Left forelimb (tissue), 1 donor: ENCODE measurements around the gene DEPDC7.
"Not testable (repeated sequence)": the region's sequence is repeated elsewhere in the genome, so short reads cannot be mapped to it uniquely, and the experiment has no call there.

Experiments used
- DNase-seq: peaks from one replicate; pipeline ENCODE4 v3.0.0-alpha.2; 2018; ENCODE audit warnings: low spot score

The DEPDC7 gene

DNA sequence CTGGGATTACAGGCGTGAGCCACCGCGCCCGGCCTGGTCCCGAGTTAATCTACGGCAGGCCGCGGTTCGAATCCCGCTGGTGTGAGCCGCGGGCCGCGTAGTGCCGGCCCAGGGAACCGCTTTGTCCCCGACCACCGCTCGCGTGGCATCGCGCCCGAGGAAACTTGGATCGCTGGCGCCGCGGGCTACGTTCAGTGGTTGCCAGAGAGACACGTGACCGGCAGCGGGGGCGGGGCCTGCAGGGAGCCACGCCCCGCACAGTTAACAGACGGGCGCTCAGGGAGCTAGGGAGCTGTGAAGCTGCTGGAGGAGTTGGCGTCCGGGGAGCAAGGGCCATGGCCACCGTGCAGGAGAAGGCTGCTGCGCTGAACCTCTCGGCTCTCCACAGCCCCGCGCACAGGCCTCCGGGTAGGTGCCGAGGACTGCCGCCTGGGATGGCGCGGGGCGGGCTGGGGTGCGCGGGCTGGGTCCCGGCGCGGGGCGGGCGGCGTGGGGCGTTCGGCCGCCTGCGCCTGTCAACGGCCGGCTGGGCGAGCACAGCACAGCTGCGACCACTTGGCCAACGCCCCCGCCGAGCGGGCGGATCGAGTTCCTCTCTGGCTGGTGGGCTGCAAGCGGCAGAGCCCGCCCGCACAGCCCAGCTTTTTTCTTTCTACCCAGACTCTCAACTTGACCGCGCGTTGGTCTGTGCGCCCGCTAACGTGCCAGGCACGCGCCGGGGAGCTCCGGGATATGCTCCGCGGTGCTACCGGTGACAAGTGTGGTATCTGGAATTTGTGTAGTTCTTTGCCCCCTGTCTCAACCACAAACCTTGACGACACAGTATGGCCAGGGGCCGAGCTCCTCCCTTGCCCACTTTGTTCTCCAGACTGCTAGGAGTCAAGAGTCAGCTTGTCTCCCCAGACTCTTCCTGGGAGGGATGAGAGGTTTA, at the start of gene DEPDC7:
TSS of gene DEPDC7 (plus strand) at position 258 of the 931 bp plus-strand sequence. CDS start at position 336, 78 bp downstream.
- DNase-seq: peak; percentile 94

DNA sequence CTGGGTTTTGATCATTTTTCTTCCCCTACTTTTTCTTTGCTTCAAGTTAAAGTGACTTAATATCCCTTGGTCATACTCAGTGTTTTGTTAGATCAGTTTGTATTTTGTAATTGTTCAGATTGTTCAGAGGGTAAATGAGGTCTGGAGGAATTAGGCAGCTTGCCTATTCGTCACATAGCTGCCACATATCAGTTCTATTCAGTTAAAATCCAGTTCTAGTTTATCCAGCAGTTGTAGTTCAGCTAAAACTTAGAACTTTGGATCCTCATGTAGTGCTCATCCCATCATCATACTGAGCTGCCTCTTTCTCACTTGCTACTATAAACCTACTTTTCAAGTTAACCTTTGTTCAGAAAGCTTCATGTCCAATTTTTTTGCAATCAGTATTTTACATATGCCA, 47.1 kb upstream of the DEPDC7 start:
- no peak for DNase-seq

DNA sequence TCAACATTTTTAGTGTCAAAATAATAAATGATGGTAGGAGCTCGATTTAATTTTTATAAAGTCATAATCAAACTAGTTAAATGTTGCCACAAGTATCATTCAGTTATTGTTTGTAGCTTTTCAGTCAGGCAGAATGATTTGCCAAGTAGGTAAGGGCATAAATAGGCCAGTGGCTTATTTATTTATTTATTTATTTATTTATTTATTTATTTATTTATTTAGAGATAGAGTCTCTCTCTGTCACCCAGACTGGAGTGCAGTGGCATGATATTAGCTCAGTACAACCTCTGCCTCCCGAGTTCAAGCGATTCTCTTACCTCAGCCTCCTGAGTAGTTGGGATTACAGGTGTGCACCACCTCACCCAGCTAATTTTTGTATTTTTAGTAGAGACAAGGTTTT, 43.4 kb upstream of the DEPDC7 start:
- not testable (repeated sequence) for DNase-seq

DNA sequence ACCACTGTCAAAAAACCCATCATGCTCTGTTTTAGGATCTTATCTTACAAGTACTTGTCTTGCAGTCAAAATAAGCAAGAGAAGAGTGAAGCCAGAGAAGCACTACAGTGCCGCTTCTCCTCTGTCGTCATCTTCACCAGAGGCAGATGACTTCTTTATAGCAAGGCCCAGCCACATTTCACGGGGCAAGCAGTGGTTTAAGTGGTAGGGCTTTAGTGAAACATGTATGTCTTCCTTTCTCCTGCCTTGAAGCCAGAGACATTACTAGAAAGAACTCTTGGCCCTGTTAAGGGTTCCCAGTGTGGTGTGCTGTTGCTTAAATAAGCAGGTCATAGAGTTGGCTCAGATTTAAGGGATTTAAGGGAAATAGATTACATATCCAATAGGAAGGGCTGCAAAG, 42.9 kb upstream of the DEPDC7 start:
- DNase-seq: no peak

DNA sequence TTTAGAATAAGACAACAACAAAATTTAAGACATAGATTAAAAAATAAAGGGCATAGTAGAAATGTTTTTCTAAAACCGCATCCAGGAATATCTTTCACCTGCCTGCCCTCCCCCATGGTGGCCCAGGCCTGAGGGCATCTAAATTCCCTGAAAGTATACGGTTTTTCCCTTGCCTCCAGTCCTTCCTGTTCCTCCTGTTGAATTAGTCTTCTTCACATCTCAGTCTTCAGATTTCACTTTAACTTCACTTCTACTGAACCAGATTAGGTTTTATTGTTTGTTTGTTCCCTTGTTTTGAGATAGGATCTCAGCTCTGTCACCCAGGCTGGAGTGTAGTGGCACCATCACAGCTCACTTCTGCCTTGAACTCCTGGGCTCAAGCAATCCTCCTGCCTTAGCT, 33.1 kb upstream of the DEPDC7 start:
- DNase-seq: no peak

DNA sequence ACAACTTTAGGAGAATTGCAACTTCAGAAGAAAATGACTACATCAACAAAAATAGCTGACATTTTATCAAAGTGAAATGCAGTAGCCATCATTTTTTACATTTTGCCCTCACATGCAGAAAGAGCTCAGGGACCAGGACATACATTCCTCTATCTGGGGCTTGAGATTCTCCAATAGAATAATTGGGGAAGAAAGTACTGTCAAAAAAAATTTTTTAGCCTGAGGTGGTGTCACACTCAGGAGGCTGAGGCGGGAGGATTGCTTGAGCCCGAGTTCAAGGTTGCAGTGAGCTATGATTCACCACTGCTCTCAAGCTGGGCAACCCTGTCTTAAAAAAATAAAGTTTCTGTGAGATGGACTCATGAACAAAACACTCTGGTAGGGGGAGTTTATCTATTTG, 32.2 kb upstream of the DEPDC7 start:
- no peak for DNase-seq

DNA sequence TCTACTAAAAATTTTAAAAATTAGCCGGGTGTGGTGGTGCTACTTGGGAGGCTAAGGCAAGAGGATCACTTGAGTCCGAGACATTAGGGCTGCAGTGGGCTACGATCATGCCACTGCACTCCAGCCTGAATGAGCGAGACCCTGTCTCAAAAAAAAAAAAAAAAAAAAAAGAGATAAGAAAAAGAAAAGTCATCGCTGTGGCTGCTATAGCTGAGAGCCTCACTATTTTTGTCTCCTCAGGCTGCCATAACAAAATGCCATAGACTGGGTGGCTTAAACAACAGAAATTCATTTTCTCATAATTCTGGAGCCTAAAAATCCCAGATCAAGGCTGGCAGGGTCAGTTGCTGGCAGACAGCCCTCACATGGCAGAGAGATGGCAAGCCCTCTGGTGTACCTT, 30.1 kb upstream of the DEPDC7 start:
- no peak for DNase-seq

DNA sequence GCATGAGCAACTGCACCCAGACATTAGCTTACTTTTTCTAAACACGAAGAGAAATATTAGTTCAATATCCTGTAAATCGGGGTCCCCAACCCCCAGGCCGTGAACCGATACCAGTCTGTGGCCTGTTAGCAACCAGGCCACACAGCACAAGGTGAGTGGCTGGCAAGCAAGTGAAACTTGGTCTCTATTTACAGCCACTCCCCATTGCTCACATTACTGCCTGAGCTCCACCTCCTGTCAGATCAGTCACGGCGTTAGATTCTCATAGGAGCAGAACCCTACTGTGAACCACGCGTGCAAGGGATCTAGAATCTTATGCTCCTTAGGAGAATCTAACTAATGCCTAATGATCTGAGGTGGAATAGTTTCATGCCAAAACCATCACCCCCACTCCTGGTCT, 27.8 kb upstream of the DEPDC7 start:
- DNase-seq: no peak

DNA sequence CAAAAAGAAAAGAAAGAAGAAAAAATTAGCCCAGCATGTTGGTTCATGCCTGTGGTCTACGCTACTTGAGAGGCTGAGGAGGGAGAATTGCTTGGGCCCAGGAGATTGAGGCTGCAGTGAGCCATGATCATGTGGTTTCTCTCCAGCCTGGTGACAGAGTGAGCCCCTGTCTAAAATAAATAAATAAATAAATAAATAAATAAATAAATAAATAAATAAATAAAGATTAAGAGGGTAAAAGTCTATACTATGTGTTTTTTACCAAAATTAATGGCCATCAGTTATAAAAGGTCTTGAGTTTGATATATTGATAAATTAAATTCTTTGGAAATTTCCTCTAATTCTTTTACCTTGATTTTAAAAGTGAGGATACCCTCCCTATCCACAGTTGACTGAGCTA, 25.2 kb upstream of the DEPDC7 start:
- DNase-seq: no peak

DNA sequence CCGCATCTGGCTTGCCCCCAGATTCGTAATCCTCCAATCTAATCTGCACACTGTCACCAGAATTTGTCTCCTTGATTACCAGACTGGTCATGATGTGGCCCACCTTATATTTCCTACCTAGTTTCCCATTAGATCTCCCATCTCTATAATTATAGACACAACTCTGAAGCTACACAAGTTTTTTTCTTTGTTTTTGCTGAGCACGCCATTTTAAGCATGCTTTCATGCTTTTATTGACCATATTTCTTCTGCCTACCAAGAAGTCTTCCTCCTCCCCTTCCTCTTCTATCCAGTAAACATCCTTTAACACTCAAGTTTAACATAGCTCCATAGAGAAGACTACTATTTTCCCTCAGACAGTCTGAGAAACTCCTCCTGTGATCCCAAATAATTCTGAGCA, 24.3 kb upstream of the DEPDC7 start:
- DNase-seq: no peak

DNA sequence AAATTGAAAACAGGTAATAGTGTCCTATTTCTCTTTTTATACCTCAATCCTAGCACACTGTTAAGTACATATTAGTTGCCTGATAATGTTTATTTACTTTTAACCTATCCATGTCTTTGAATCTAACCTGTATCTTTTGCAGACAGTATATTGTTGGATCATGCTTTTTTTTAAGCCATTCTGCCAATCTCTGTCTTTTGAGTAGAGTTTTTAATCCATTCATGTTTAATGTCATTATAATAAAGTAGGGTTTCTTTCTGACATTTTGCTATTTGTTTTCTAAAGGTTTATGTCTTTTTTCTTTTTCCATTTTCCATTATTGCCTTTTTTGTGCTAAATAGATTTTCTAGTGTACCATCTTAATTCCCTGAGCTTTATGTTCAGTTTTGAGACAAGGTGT, 23.8 kb upstream of the DEPDC7 start:
- DNase-seq: no peak

DNA sequence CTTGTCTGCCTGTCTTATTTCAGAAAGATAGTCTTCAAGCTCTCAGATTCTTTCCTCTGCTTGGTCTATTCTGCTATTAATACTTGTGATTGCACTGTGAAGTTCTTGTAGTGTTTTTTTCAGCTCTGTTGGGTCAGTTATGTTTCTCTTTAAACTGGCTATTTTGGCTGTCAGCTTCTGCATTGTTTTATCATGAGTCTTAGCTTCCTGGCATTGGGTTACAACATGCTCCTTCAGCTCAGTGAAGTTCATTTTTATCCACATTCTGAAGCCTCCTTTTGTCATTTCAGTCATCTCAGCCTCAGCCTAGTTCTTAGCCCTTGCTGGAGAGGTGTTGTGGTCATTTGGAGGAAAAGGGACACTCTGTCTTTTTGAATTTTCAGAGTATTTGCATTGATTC, 15.5 kb upstream of the DEPDC7 start:
- no peak for DNase-seq

DNA sequence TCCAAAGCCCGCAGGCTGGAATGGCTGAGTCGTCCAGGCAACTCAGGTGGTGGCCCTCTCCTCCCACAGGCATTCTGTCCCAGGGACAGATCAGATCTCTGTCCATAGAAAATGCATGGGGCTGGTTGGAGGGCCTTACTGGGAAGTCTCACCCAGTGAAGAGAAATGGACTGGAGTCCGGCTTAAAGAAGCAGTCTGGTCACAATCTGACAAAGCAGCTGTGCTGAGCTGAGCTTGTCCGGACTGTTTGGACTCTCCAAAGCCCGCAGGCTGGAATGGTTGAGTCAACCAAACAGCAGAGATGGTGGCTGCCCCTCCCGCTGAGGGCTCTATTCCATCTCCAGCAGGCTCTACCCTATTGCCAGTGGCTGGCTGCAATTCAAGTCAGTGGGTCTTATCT, 14.4 kb upstream of the DEPDC7 start:
- DNase-seq: no peak

DNA sequence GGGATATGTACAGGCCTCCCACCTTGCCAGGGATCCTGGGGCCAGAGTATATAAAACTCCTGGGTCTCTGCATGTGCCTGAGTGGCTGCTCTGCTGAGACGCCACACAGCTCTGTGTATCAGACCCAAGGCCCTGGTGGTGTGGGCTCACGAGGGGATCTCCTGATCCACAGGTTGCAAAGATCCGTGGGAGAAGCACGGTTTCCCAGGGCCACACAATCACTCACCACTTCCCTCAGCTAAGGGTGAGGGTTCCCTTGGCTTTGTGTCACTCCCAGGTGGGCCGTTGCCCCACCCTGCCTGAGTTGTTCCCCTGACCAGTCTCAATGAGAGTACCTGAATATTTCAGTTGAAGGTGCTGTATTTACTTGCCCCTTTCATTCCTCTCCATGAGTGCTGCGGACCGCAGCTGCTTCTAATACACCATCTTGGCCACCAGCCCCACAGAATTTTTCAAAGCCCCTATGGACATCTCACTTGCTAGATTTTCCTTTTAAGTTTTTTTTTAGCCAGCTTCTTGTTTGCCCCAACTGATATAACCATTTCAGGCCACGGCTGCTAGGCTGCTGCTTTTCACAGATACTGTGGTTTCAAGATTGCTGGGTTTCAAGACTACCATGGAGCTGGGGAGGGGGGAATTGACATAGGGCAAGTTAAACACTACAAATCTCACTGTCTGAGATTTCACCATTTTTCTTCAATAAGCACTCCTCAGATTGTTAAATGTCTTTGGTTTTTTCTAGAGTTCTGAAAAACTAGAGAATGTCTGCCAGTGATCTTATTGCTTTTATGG, 13.7 kb upstream of the DEPDC7 start:
- no peak for DNase-seq

DNA sequence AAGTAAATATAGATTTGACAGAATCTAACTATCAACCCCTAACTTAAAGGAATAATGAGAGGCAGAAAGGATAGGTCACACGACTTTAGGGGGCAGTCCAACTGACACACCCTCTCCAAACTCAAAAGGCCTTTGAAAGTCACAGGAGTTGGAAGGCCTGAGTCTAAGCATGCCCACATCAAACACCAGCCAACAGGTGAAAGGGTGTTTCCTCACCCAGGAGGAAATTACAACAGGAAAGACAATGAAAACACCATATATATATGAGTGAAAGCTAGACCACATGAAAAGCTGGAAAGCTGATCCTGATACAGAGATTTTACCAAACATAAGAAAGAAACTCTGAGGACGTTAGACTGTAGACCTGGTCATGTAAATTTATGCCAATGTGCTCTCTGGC, 10.5 kb upstream of the DEPDC7 start:
- no peak for DNase-seq

DNA sequence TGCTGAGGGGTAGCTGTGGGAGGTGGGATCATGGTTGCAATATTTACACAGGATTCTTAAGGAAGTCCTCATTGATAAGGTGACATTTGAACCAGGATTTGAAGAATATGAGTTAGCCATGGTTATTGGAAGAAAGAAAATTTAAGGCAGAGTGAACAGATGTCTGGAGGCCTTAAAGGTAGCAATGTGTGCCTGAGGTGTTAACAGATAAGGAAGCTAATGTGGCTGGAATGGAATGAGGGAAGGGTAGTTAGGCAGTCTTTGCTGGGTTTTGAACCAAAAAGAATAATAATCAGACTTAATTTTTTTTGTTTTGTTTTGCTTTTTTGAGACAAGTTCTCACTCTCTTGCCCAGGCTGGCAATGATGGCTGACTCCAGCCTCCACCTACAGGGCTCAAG, 9.7 kb upstream of the DEPDC7 start:
- DNase-seq: no peak

DNA sequence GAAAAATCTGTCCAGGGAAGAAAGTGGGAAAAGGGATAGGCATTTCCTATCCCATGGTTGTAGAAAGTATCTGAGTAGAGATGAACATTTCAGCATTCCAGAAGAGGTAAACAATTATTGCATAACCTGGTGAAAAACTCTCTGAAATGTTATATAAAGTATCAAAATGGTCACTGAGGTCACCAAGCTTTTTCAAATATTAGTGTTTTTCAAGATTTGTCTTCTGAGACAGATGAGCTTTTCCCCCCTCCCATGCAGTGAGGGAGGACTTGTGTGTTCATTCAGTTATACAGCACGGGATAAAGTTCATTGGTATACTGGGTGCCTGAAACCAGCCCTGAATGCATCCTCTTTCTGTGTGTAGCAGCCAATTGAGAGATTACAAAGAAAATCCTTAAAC, 1.9 kb upstream of the DEPDC7 start:
- DNase-seq: no peak

DNA sequence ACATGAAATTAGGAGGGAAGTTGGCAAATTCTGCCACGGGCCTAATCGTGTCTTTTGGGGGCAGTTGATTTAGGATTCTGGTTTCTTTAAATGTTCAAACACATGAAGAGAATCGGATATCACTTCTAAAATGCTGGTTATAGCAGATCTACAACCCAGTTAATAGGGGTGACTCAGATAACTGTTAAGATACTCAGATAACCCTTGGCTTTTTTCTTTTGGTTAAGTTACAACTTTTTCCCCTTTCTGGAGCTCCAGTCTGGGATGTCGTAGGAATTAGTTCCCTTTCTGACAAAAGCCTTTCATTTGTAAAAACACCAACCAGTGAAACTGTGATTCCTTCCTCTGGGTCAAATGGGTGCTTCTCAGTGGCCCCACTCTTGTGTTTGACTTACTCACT, 976 bp downstream of the DEPDC7 start:
- no peak for DNase-seq

DNA sequence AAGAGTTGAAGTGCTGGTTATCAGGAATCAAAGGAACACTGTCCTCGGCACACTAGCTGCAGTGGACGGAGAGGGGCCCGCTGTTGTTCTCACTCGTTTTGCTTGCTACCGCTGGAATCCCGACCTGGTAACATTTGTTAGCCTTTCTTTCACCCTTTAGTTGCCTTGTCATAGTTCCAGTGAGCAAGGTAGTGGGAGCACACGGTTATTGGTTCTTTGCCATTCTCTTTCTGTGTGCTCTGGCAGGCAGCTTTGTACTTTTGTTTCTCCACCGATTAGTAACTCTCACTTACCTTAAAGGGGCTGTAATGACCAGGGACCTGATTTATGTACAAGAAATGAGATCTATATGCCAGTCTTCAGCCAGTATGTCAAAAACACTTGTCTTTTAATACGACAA, 1.8 kb downstream of the DEPDC7 start:
- no peak for DNase-seq

DNA sequence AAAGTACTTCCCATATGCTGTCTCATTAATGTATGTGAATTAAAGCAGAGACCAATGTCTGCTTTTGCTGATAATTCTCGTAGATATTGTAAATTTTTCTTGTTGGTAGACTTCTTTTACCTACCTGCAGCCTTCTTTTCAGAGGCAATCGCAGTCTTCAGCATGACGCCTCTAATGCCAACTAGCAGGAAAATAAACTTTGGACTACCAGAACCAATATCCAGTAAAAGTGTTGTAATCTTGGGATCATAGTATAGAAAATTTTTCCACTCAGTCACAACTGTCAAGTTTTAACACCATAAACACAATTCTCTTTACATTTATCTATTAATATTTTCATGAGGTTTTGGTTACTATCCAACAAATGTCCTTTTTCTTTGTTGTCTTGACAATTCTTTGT, 2.3 kb downstream of the DEPDC7 start:
- no peak for DNase-seq

DNA sequence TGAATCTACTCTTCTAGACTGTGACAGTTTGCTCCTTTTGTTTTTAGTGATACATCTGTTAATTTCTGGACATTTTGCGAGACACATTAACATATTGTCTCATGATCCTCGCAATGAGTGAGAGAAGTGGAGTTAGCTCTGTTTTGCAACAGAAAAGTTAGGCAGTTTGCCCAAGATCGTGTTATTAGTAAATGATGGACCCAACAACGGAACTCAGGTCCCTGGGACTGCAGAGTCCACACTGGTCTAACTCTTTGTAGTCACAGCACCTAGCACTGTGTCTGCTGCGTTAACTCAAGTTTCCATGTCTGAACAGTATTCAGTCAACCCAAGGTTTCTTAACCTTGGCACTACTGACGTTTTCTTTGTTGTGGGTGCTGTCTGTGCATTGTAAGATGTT, 3.2 kb downstream of the DEPDC7 start:
- DNase-seq: no peak

DNA sequence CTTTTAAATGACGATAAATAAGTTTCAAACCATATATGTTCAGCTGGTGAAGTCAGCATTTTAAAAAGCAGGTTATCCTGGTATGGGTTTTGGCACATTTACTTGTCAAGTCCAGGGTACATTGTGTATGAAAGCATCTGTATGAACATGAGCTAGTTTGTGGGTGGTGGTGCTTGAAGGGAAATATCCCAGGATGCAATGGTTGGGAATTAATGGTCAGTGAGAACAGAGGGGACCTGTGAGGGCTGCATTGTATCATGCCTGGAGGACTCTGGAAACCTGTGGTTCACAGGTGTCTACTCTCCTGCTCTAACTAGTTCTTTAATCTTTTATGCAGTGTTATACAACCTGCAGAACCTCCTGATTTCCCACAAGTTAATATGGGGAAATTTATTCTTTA, 5.8 kb downstream of the DEPDC7 start:
- no peak for DNase-seq

DNA sequence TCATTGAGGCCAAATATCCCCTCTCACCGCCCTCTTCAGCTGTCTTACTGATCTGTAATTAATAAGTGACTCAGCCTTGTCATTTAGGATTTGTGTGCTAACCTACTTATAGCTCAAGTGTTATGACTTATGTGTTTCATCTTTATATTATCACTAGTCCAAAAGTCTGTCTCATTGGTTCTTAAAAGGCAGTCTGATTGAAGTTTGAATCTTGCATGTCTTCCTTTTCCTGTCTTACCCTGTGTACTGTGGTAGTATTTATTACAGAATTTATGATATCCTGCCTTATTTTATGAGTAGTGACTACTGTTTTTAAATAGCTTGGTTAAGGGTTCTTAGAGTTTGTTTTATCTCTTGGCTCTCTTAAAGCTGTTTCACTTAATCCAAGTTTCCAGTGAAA, 6.3 kb downstream of the DEPDC7 start:
- DNase-seq: no peak
